Breast epithelium (tissue), 3 donors: ENCODE measurements around the gene TTF2.

Source experiments
- CTCF ChIP-seq, 3 donors: fragments of 450-650 bp; IDR thresholded peaks; one replicate each; pipeline ENCODE4 v1.5.1; 2016 to 2017; ENCODE audit warnings: antibody characterized with exemption in 3 of 3, mild to moderate bottlenecking in 3 of 3, moderate library complexity in 3 of 3
- POLR2A ChIP-seq: fragments of 450-650 bp; IDR thresholded peaks from one replicate; pipeline ENCODE4 v1.6.1; 2016; ENCODE audit warnings: antibody characterized with exemption, mild to moderate bottlenecking, moderate library complexity
- POLR2AphosphoS5 ChIP-seq, 3 donors: sonication (generic); formaldehyde crosslinking; IDR thresholded peaks; one replicate each; pipeline ENCODE4 v1.6.1; 2017; ENCODE audit warnings: antibody characterized with exemption in 3 of 3

GRCh38 chr1:117014209-117014608 is 45.9 kb upstream of the TTF2 start:
- no peak for TF ChIP-seq CTCF (IDR thresholded peaks at IDR 0.05)
- TF ChIP-seq POLR2AphosphoS5 (IDR thresholded peaks at IDR 0.05): no peak
- TF ChIP-seq POLR2A: no peak
